ENCODE measurements around the gene MYLK. TPM values are rescaled to one million over a fixed set of nuclear protein-coding genes. Genes with fewer than 3 reads are reported as not detected.

The MYLK gene
- total RNA-seq, 1 donor from 2014 or later, result 4.3 TPM

DNA sequence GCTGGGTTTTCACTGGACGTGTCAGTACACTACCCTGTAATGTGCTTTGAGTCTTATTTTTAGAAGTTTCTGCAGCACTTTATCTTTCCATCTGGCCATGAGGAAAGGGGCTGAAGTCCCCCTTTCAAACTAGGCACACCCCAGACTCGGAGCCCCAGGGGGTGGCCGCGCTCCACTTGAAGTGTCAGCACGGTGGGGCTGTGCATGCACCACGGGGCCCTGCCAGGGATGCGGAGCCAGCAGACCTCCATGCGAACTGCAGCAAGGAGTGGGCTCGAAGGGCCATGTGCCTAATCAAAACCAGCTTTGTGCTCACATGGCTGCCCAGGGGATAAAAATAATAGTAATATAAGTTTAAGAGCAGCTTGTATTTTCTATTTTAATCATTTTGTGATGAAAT, 198.4 kb downstream of the MYLK start:
- no peak overlapping the region for H3K4me3 Mint-ChIP-seq (ENCODE audit: unreplicated experiment)
- H3K27ac Mint-ChIP-seq (ENCODE audit: unreplicated experiment), result no peak overlapping the region
- no peaks in the 10 kb centered on the region for H3K36me3 Mint-ChIP-seq (ENCODE audit: unreplicated experiment)
- DNase-seq, result no peak
- peaks cover 4% of the 10 kb centered on the region for H3K4me1 Mint-ChIP-seq (ENCODE audit: low read depth, unreplicated experiment)
- peaks cover 4% of the 10 kb centered on the region for H3K9me3 Mint-ChIP-seq (ENCODE audit: unreplicated experiment)
- H3K27me3 Mint-ChIP-seq (ENCODE audit: unreplicated experiment), result peaks cover 8% of the 10 kb centered on the region
- no peak for TF ChIP-seq CTCF (IDR thresholded peaks at IDR 0.05; ENCODE audit: partially characterized antibody, unreplicated experiment)

- DNase-seq, result no peak
- peaks cover 9% of the 10 kb centered on the region for H3K9me3 Mint-ChIP-seq (ENCODE audit: unreplicated experiment)
- H3K4me1 Mint-ChIP-seq (ENCODE audit: low read depth, unreplicated experiment), result peaks cover 12% of the 10 kb centered on the region
- TF ChIP-seq CTCF (IDR thresholded peaks at IDR 0.05; ENCODE audit: partially characterized antibody, unreplicated experiment), result no peak
- no peak overlapping the region for H3K27ac Mint-ChIP-seq (ENCODE audit: unreplicated experiment)
- peaks cover 8% of the 10 kb centered on the region for H3K27me3 Mint-ChIP-seq (ENCODE audit: unreplicated experiment)
- H3K4me3 Mint-ChIP-seq (ENCODE audit: unreplicated experiment), result no peak overlapping the region
- no peaks in the 10 kb centered on the region for H3K36me3 Mint-ChIP-seq (ENCODE audit: unreplicated experiment)
Observed at GRCh38 chr3:123684636-123685035, 199.5 kb downstream of the MYLK start.

- peaks cover 12% of the 10 kb centered on the region for H3K4me1 Mint-ChIP-seq (ENCODE audit: low read depth, unreplicated experiment)
Observed at GRCh38 chr3:123684209-123684608, 199.9 kb downstream of the MYLK start.

GRCh38 chr3:123683505-123684154, 200.5 kb downstream of the MYLK start:
- TF ChIP-seq CTCF (IDR thresholded peaks at IDR 0.05; ENCODE audit: partially characterized antibody, unreplicated experiment), result no peak
- DNase-seq, result no peak
- H3K36me3 Mint-ChIP-seq (ENCODE audit: unreplicated experiment), result no peaks in the 10 kb centered on the region
- peaks cover 13% of the 10 kb centered on the region for H3K4me1 Mint-ChIP-seq (ENCODE audit: low read depth, unreplicated experiment)
- peaks cover 8% of the 10 kb centered on the region for H3K27me3 Mint-ChIP-seq (ENCODE audit: unreplicated experiment)
- H3K9me3 Mint-ChIP-seq (ENCODE audit: unreplicated experiment), result peaks cover 7% of the 10 kb centered on the region
- no peak overlapping the region for H3K27ac Mint-ChIP-seq (ENCODE audit: unreplicated experiment)
- H3K4me3 Mint-ChIP-seq (ENCODE audit: unreplicated experiment), result no peak overlapping the region

More at GRCh38 chr3:123684209-123684608, 199.9 kb downstream of the MYLK start:
- Mint-ChIP-seq H3K9me3 (ENCODE audit: unreplicated experiment) (peaks cover 9% of the 10 kb centered on the region), H3K4me3 (ENCODE audit: unreplicated experiment) (no peak overlapping the region), H3K27me3 (ENCODE audit: unreplicated experiment) (peaks cover 8% of the 10 kb centered on the region), H3K36me3 (ENCODE audit: unreplicated experiment) (no peaks in the 10 kb centered on the region), H3K27ac (ENCODE audit: unreplicated experiment) (no peak overlapping the region)
- TF ChIP-seq CTCF (IDR thresholded peaks at IDR 0.05; ENCODE audit: partially characterized antibody, unreplicated experiment), result no peak
- no peak for DNase-seq

GRCh38 chr3:123682781-123683504, 201.2 kb downstream of the MYLK start:
- H3K4me3 Mint-ChIP-seq (ENCODE audit: unreplicated experiment), result no peak overlapping the region
- no peaks in the 10 kb centered on the region for H3K36me3 Mint-ChIP-seq (ENCODE audit: unreplicated experiment)
- no peak for TF ChIP-seq CTCF (IDR thresholded peaks at IDR 0.05; ENCODE audit: partially characterized antibody, unreplicated experiment)
- H3K27me3 Mint-ChIP-seq (ENCODE audit: unreplicated experiment), result peaks cover 8% of the 10 kb centered on the region
- DNase-seq, result no peak
- H3K9me3 Mint-ChIP-seq (ENCODE audit: unreplicated experiment), result peaks cover 7% of the 10 kb centered on the region
- peaks cover 19% of the 10 kb centered on the region for H3K4me1 Mint-ChIP-seq (ENCODE audit: low read depth, unreplicated experiment)
- no peak overlapping the region for H3K27ac Mint-ChIP-seq (ENCODE audit: unreplicated experiment)
